ENCODE results near the gene SLC8A2. TPM values are rescaled to one million over a fixed set of nuclear protein-coding genes. Genes with fewer than 3 reads are reported as not detected.

Gene SLC8A2
- total RNA-seq, 2 experiments from 2014 or later, result 0.18 to 0.43 TPM

DNA sequence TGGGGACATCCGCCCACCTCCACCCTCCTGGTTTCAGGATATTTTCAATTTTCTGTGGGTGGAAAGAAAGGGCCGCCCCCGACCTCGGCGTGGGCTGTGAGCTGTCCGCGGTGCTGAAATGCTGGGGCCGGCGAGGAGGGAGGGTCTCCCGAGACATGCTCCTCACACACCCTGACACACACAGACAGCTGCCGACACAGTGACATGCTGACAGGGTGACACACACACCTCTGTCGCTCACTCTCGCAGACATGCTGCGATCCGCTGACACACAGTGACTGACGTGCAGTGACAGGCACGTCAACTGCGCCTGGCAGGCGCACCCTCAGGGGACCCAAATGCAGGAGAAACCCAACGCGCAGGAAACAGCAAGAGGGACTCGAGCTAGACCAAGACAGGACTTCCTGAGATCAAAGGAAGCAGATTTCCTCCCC, 27.3 kb downstream of the SLC8A2 start:
- peak; percentile 38 for DNase-seq
- POLR2A ChIA-PET, result no interaction called here

DNA sequence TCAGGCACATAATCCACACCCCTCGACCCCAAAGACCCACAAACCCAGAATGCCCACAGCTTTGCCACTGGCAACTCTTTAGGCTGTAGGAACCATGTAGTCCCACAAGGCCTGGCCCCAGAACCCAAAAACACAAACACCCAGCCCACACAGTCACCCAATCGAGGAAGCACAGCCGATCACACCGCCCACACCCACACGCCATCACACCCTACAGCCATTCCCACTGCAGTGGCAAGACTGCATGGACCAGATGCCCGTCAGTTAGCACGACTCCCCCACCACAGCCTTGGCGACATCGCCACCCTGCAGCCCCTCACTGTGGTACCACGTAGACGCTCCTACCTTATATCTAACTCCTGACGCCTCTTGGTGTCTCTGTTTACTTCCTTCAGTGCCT, 28.4 kb downstream of the SLC8A2 start:
- H3K4me1 Mint-ChIP-seq (ENCODE audit: low read depth), result peaks cover 40% of the 10 kb centered on the region
- peaks cover 65% of the 10 kb centered on the region for H3K27me3 Mint-ChIP-seq
- no peak overlapping the region for H3K27ac Mint-ChIP-seq
- ATAC-seq (no peak), DNase-seq (no peak)
- ChIA-PET POLR2A (interaction anchor here (0.8 kb wide), 1 partner anchor 78 kb away, joined by 3 read pairs; no protein-coding TSS in a partner anchor), CTCF (no interaction called here)
- H3K9me3 Mint-ChIP-seq, result peaks cover 4% of the 10 kb centered on the region
- intact Hi-C loops (cut with micrococcal nuclease), result no loop called here
- H3K4me3 Mint-ChIP-seq, result no peak overlapping the region
- TF ChIP-seq, protein P1, sequence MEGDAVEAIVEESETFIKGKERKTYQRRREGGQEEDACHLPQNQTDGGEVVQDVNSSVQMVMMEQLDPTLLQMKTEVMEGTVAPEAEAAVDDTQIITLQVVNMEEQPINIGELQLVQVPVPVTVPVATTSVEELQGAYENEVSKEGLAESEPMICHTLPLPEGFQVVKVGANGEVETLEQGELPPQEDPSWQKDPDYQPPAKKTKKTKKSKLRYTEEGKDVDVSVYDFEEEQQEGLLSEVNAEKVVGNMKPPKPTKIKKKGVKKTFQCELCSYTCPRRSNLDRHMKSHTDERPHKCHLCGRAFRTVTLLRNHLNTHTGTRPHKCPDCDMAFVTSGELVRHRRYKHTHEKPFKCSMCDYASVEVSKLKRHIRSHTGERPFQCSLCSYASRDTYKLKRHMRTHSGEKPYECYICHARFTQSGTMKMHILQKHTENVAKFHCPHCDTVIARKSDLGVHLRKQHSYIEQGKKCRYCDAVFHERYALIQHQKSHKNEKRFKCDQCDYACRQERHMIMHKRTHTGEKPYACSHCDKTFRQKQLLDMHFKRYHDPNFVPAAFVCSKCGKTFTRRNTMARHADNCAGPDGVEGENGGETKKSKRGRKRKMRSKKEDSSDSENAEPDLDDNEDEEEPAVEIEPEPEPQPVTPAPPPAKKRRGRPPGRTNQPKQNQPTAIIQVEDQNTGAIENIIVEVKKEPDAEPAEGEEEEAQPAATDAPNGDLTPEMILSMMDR (IDR thresholded peaks at IDR 0.05), result no peak
- H3K36me3 Mint-ChIP-seq (ENCODE audit: low read depth), result peaks cover 4% of the 10 kb centered on the region

More for the DNA sequence above, 27.3 kb downstream of the SLC8A2 start:
- TF ChIP-seq, protein P1 (IDR thresholded peaks at IDR 0.05), result no peak
- ATAC-seq, result peak; percentile 8
- H3K36me3 Mint-ChIP-seq (ENCODE audit: low read depth), result peaks cover 4% of the 10 kb centered on the region
- intact Hi-C loops (cut with micrococcal nuclease), result no loop called here
- H3K4me1 Mint-ChIP-seq (ENCODE audit: low read depth), result peaks cover 40% of the 10 kb centered on the region
- CTCF ChIA-PET, result interaction anchor here (1.0 kb wide), 1 partner anchor 268 kb away, joined by 4 read pairs; no protein-coding TSS in a partner anchor
- peaks cover 65% of the 10 kb centered on the region for H3K27me3 Mint-ChIP-seq
- H3K9me3 Mint-ChIP-seq, result peaks cover 4% of the 10 kb centered on the region
- H3K27ac Mint-ChIP-seq, result no peak overlapping the region
- H3K4me3 Mint-ChIP-seq, result no peak overlapping the region

DNA sequence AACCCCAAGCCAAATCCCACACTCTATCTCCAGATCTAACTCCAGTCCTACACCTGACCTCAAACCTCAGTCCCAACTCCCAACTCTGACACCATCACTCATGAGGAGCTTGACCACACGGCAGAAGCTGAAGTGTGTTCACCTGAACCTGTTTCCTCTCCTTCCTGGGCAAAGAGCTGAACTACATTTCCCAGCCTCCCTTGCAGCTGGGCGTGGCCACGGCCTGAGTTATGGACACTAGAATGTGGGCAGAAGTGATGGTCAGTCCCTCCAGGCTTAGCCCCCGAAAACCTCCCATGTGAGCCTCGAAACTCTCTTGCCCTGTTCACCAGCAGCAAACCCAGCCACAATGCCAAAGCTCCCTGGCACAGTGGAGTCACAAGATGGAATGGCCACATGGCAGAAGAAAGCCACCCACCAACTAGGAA, 32.9 kb downstream of the SLC8A2 start:
- TF ChIP-seq, protein P1 (IDR thresholded peaks at IDR 0.05), result no peak
- ATAC-seq, result no peak
- Mint-ChIP-seq H3K9me3 (no peaks in the 10 kb centered on the region), H3K36me3 (ENCODE audit: low read depth) (no peaks in the 10 kb centered on the region), H3K4me1 (ENCODE audit: low read depth) (peaks cover 23% of the 10 kb centered on the region), H3K27me3 (peaks cover 49% of the 10 kb centered on the region), H3K4me3 (no peak overlapping the region), H3K27ac (no peak overlapping the region)
- ChIA-PET POLR2A (no interaction called here), CTCF (interaction anchor here (0.8 to 1.2 kb wide), 5 partner anchors 11 to 268 kb away, joined by 3 to 7 read pairs (median 4); partner anchors contain the start of genes KPTN and NAPA)
- no peak for DNase-seq
- intact Hi-C loops (cut with micrococcal nuclease), result loop anchor here (10.0 kb wide), 1 partner anchor 76 kb away; the partner anchor contains the start of gene NAPA

DNA sequence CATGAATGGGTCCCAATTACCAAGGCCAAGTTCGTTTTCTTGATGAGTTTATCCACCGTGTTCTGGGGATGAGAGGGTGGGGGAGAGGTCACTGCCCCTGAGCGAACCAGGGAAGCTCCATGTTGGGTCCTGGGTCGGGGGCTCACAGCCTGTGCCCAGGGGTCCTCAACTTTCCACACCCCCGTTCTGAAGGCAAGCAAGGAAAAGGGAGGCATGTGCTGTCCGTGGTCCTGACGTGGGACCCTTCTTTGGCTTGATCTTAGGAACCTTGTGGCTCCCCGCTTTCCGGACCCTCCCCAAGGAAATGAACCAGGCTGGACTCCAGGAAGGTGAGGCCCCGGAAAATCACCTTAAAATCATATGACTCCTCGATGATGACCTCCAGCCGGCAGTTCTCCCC, 34.2 kb downstream of the SLC8A2 start:
- TF ChIP-seq, protein P1 (IDR thresholded peaks at IDR 0.05), result no peak
- Mint-ChIP-seq H3K4me3 (no peak overlapping the region), H3K27me3 (peaks cover 40% of the 10 kb centered on the region), H3K27ac (no peak overlapping the region), H3K36me3 (ENCODE audit: low read depth) (no peaks in the 10 kb centered on the region), H3K4me1 (ENCODE audit: low read depth) (peaks cover 20% of the 10 kb centered on the region), H3K9me3 (no peaks in the 10 kb centered on the region)
- ATAC-seq (no peak), DNase-seq (no peak)
- ChIA-PET POLR2A (interaction anchor here (1.1 kb wide), 1 partner anchor 274 kb away, joined by 4 read pairs; no protein-coding TSS in a partner anchor), CTCF (interaction anchor here (0.6 to 6.1 kb wide), 4 partner anchors 86 to 307 kb away, joined by 3 to 91 read pairs (median 4); no protein-coding TSS in a partner anchor)
- intact Hi-C loops (cut with micrococcal nuclease), result loop anchor here (2.0 to 10.0 kb wide), 3 partner anchors 47 to 261 kb away; partner anchors contain the start of genes KPTN and NAPA

All from activated CD8-positive, alpha-beta T cell treated with anti-CD3 and anti-CD28 coated beads for 36 hours (primary cell).